Activated CD4-positive, alpha-beta T cell treated with anti-CD3 and anti-CD28 coated beads, Interleukin-2, amount 50 U/mL, for 16 hours (primary cell): ENCODE measurements around the gene ARHGAP9.
"Not testable (repeated sequence)": the region's sequence is repeated elsewhere in the genome, so short reads cannot be mapped to it uniquely, and the experiment has no call there.

Source experiments
- DNase-seq: peaks from one replicate; pipeline ENCODE4 v3.0.0-alpha.2; 2020

Gene ARHGAP9

GRCh38 chr12:57479376-57480115 lies at the start of gene ARHGAP9:
ARHGAP9 (minus strand) TSS chr12:57479866; CDS start chr12:57479406, 460 bp downstream.
- peak; percentile 71 for DNase-seq

GRCh38 chr12:57528831-57529555 lies 49.3 kb upstream of the ARHGAP9 start:
- DNase-seq, result no peak

GRCh38 chr12:57528176-57528575 lies 48.5 kb upstream of the ARHGAP9 start:
- DNase-seq, result no peak

- no peak for DNase-seq
Observed at GRCh38 chr12:57527184-57527583, 47.5 kb upstream of the ARHGAP9 start.

- no peak for DNase-seq
Observed at GRCh38 chr12:57526477-57527126, 46.9 kb upstream of the ARHGAP9 start.

GRCh38 chr12:57525615-57526383 lies 46.1 kb upstream of the ARHGAP9 start:
- no peak for DNase-seq

- DNase-seq, result no peak
Observed at GRCh38 chr12:57524814-57525614, 45.3 kb upstream of the ARHGAP9 start.

- no peak for DNase-seq
Observed at GRCh38 chr12:57523706-57524614, 44.3 kb upstream of the ARHGAP9 start.

- DNase-seq, result peak; percentile 31
Observed at GRCh38 chr12:57522887-57523705, 43.4 kb upstream of the ARHGAP9 start.

- peak; percentile 90 for DNase-seq
Observed at GRCh38 chr12:57522011-57522886, 42.6 kb upstream of the ARHGAP9 start, which contains the start of gene MBD6. MBD6 (plus strand) TSS chr12:57522824; CDS start chr12:57524304, 1,480 bp downstream.

- DNase-seq, result no peak
Observed at GRCh38 chr12:57521525-57522010, 41.9 kb upstream of the ARHGAP9 start.

- DNase-seq, result peak; percentile 100
Observed at GRCh38 chr12:57520053-57520818, 40.6 kb upstream of the ARHGAP9 start, which contains the start of gene DDIT3. DDIT3 (minus strand) TSS chr12:57520514; CDS start chr12:57517406, 3,108 bp downstream.

- peak; percentile 30 for DNase-seq
Observed at GRCh38 chr12:57519796-57520052, 40.1 kb upstream of the ARHGAP9 start.

- DNase-seq, result peak; percentile 28
Observed at GRCh38 chr12:57518920-57519795, 39.5 kb upstream of the ARHGAP9 start.

- DNase-seq, result no peak
Observed at GRCh38 chr12:57518176-57518919, 38.7 kb upstream of the ARHGAP9 start.

- not testable (repeated sequence) for DNase-seq
Observed at GRCh38 chr12:57517718-57518117, 38.1 kb upstream of the ARHGAP9 start.
